ENCODE data around the gene PIP5KL1.

The PIP5KL1 gene

GRCh38 chr9:127896395-127897192 lies 34.0 kb downstream of the PIP5KL1 start:
- Histone ChIP-seq H3K4me3 (ENCODE audit: insufficient read depth, low read length, poor library complexity, severe bottlenecking) (no peak overlapping the region), H3K27ac (ENCODE audit: low read depth, low read length) (no peak overlapping the region), H2AFZ (ENCODE audit: low read depth, low read length, severe bottlenecking) (no peak overlapping the region), H3K9me3 (ENCODE audit: insufficient read depth, low read length) (peaks cover 10% of the 10 kb centered on the region), H3K79me2 (ENCODE audit: insufficient read depth, low read length) (no peaks in the 10 kb centered on the region), H3K36me3 (ENCODE audit: low read length) (no peaks in the 10 kb centered on the region), H3K4me2 (ENCODE audit: low read depth, low read length, poor library complexity, severe bottlenecking) (no peak overlapping the region), H4K20me1 (ENCODE audit: low read depth, low read length) (no peaks in the 10 kb centered on the region), H3K27me3 (ENCODE audit: low read length) (no peaks in the 10 kb centered on the region), H3F3A (ENCODE audit: insufficient read depth) (0 out of 2 replicates have a peak, but pooled peaks cover 4% of the 10 kb centered on the region), H3K9me2 (replicated peaks; ENCODE audit: insufficient read depth, low read length) (no peaks in the 10 kb centered on the region), H3K9ac (ENCODE audit: low read length) (no peak overlapping the region)
- TF ChIP-seq CTCF (IDR thresholded peaks at IDR 0.05; ENCODE audit: insufficient read depth, low read length, poor library complexity, severe bottlenecking), result no peak
- no peak for TF ChIP-seq EZH2phosphoT487 (conservative IDR thresholded peaks at IDR 0.05; ENCODE audit: low read length)

GRCh38 chr9:127895811-127896210 lies 34.8 kb downstream of the PIP5KL1 start:
- no peaks in the 10 kb centered on the region for H3K79me2 ChIP-seq (ENCODE audit: insufficient read depth, low read length)
- H3K4me3 ChIP-seq (ENCODE audit: insufficient read depth, low read length, poor library complexity, severe bottlenecking), result no peak overlapping the region
- no peak overlapping the region for H3K27ac ChIP-seq (ENCODE audit: low read depth, low read length)
- H3K9ac ChIP-seq (ENCODE audit: low read length), result no peak overlapping the region
- TF ChIP-seq CTCF (IDR thresholded peaks at IDR 0.05; ENCODE audit: insufficient read depth, low read length, poor library complexity, severe bottlenecking), result no peak
- H3K36me3 ChIP-seq (ENCODE audit: low read length), result no peaks in the 10 kb centered on the region
- H3F3A ChIP-seq (ENCODE audit: insufficient read depth), result 0 out of 2 replicates have a peak, but pooled peaks cover 4% of the 10 kb centered on the region
- H2AFZ ChIP-seq (ENCODE audit: low read depth, low read length, severe bottlenecking), result no peak overlapping the region
- H4K20me1 ChIP-seq (ENCODE audit: low read depth, low read length), result no peaks in the 10 kb centered on the region
- no peaks in the 10 kb centered on the region for H3K27me3 ChIP-seq (ENCODE audit: low read length)
- H3K4me2 ChIP-seq (ENCODE audit: low read depth, low read length, poor library complexity, severe bottlenecking), result no peak overlapping the region
- H3K9me3 ChIP-seq (ENCODE audit: insufficient read depth, low read length), result peaks cover 10% of the 10 kb centered on the region
- no peaks in the 10 kb centered on the region for H3K9me2 ChIP-seq (replicated peaks; ENCODE audit: insufficient read depth, low read length)

DNA sequence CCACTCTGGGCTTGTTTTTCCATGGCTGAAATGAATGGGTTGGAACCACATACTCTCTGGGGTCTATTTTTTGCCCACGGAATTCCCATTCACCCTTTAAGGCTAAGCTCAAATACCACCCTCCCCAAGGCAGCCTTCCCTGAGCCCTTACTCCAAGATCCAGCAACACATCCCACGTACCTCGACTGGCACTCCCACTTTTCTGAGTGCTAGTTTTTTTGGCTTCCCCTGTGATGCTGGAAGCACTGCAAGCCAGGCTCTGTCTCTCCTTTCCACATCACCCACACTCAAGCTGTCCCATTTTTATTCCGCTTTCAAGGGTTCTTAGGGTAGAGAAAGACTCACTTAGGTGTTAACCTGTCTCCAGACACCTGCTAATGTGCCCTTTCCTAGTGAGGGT lies 37.2 kb downstream of the PIP5KL1 start:
- Histone ChIP-seq H3K9me3 (ENCODE audit: insufficient read depth, low read length) (peaks cover 10% of the 10 kb centered on the region), H3F3A (ENCODE audit: insufficient read depth) (0 out of 2 replicates have a peak, but pooled peaks cover under 1% of the 10 kb centered on the region), H3K79me2 (ENCODE audit: insufficient read depth, low read length) (no peaks in the 10 kb centered on the region), H3K4me2 (ENCODE audit: low read depth, low read length, poor library complexity, severe bottlenecking) (no peak overlapping the region), H4K20me1 (ENCODE audit: low read depth, low read length) (no peaks in the 10 kb centered on the region), H3K9ac (ENCODE audit: low read length) (no peak overlapping the region), H3K36me3 (ENCODE audit: low read length) (no peaks in the 10 kb centered on the region), H3K9me2 (replicated peaks; ENCODE audit: insufficient read depth, low read length) (no peaks in the 10 kb centered on the region), H3K27ac (ENCODE audit: low read depth, low read length) (no peak overlapping the region), H3K4me3 (ENCODE audit: insufficient read depth, low read length, poor library complexity, severe bottlenecking) (no peak overlapping the region), H2AFZ (ENCODE audit: low read depth, low read length, severe bottlenecking) (no peak overlapping the region), H3K27me3 (ENCODE audit: low read length) (no peaks in the 10 kb centered on the region)
- no peak for TF ChIP-seq CTCF (IDR thresholded peaks at IDR 0.05; ENCODE audit: insufficient read depth, low read length, poor library complexity, severe bottlenecking)
- no peak for TF ChIP-seq EZH2phosphoT487 (conservative IDR thresholded peaks at IDR 0.05; ENCODE audit: low read length)
